Psoas muscle (tissue), 8 donors: Measurements from ENCODE around the gene EXOC7. TPM values are rescaled to one million over a fixed set of nuclear protein-coding genes. Genes with fewer than 3 reads are reported as not detected.

ENCODE experiments used
- ATAC-seq, 4 donors: fragments of 200-7000 bp; cut with Tn5 transposase; one replicate each; pipeline ENCODE4 v1.9.1; 2020; ENCODE audit warnings: moderate library complexity in 3 of 4, mild to moderate bottlenecking in 2 of 4
- DNase-seq, 2 donors: peaks; one replicate each; pipeline ENCODE4 v3.0.0-alpha.2; 2020
- H3K27ac ChIP-seq: fragments of 200-600 bp; one replicate; pipeline ENCODE4 v1.8.0; 2022
- H3K27me3 ChIP-seq, 3 donors: fragments of 200-600 bp in 1 of 3; one replicate each; pipeline versions ENCODE4 v1.6.1 to v1.8.0; 2013 to 2022; ENCODE audit warnings: low read length in 2 of 3, mild to moderate bottlenecking in 2 of 3, moderate library complexity in 1 of 3; ENCODE audit not compliant: insufficient read depth in 3 of 3
- H3K36me3 ChIP-seq, 2 donors: fragments of 200-600 bp in 1 of 2; one replicate each; pipeline versions ENCODE4 v1.6.1 to v1.8.0; 2013 to 2022; ENCODE audit warnings: low read depth in 1 of 2, mild to moderate bottlenecking in 1 of 2, moderate library complexity in 1 of 2; ENCODE audit not compliant: insufficient read depth in 1 of 2
- H3K4me1 ChIP-seq: fragments of 200-600 bp; one replicate; pipeline ENCODE4 v1.8.0; 2022
- H3K4me3 ChIP-seq: fragments of 200-600 bp; one replicate; pipeline ENCODE4 v1.8.0; 2022; ENCODE audit warnings: mild to moderate bottlenecking
- H3K9me3 ChIP-seq: fragments of 200-600 bp; one replicate; pipeline ENCODE4 v1.8.0; 2022
- CTCF ChIP-seq: fragments of 200-600 bp; IDR thresholded peaks from one replicate; pipeline ENCODE4 v1.8.0; 2022; ENCODE audit warnings: antibody characterized with exemption
- WGBS, 3 donors: extraction: QIAGEN DNeasy Blood & Tissue Kit; methylation state at CpG; one replicate each; pipeline versions ENCODE4 v1.1.6 to v1.1.7; 2013; 5-methylcytosine and 5-hydroxymethylcytosine counted together
- intact Hi-C, 2 donors: fragments of 100-400 bp; cut with DNase I; formaldehyde crosslinking; loops; one replicate each; pipeline versions ENCODE4 v1.11.0 to v1.14.2; 2022
- polyA plus RNA-seq, 3 donors: library from polyadenylated mRNA; stranded (reverse); fragments of 200-250 nt; gene quantifications; one replicate each; pipeline ENCODE4 v1.2.3, GENCODE V29; 2013
- total RNA-seq, 4 donors: library from RNA; stranded (reverse); fragmentation: NEBNext Ultra II Directional in 2 of 4; extraction: Animal tissue kit (Norgen Biotek cat#: 25700) in 2 of 4; gene quantifications; one replicate each; pipeline versions ENCODE4 v1.2.1 to v1.2.4, GENCODE V29; 2021 to 2023
- donor health status: healthy with polysubstance abuse.
- donor health status: DM: no; HTN: no; CAD: no; lungs with moderate emphysema.
- donor health status: Bipolar disorder and iron deficiency.
- donor health status: healthy.
- donor health status: DM: yes; HTN: yes; CAD: no.
- donor health status: DM: no; HTN: no; CAD: no.
- donor health status: DM: no; HTN: no; CAD: no.
- donor health status: DM: yes; HTN: yes; CAD: no.

Gene EXOC7
- total and polyA plus RNA-seq, 7 donors: 26.3 to 61.0 (median 56.0) TPM

- intact Hi-C loops: no loop called here
- Histone ChIP-seq H3K9me3 (no peaks in the 10 kb centered on the region), H3K4me1 (no peaks in the 10 kb centered on the region), H3K4me3 (no peak overlapping the region), H3K36me3 (peaks cover 5 to 98% of the 10 kb centered on the region in 2 donors), H3K27me3 (no peaks in the 10 kb centered on the region), H3K27ac (no peak overlapping the region)
- WGBS, 3 donors: 87 to 92% (median 87%) methylated on average over 25 of the region's 25 CpGs
- TF ChIP-seq CTCF: no peak
- no peak for DNase-seq
- no peak for ATAC-seq
Observed at GRCh38 chr17:76088868-76089576, 14.6 kb downstream of the EXOC7 start.

- intact Hi-C loops: no loop called here
- Histone ChIP-seq H3K27me3 (no peaks in the 10 kb centered on the region), H3K4me1 (no peaks in the 10 kb centered on the region), H3K27ac (no peak overlapping the region), H3K36me3 (peaks cover 5 to 98% of the 10 kb centered on the region in 2 donors), H3K4me3 (no peak overlapping the region), H3K9me3 (no peaks in the 10 kb centered on the region)
- ATAC-seq: no peak
- no peak for TF ChIP-seq CTCF
- 89 to 93% (median 91%) methylated on average over 24 to 25 of the region's 25 CpGs for WGBS, 3 donors
- DNase-seq: no peak
Observed at GRCh38 chr17:76088041-76088867, 15.3 kb downstream of the EXOC7 start.

- H3K9me3 ChIP-seq: no peaks in the 10 kb centered on the region
- no peak for TF ChIP-seq CTCF
- WGBS, 3 donors: 83 to 93% (median 88%) methylated on average over 8 to 11 of the region's 11 CpGs
- peaks cover 5 to 98% of the 10 kb centered on the region in 2 donors for H3K36me3 ChIP-seq
- intact Hi-C loops: no loop called here
- DNase-seq: no peak
- H3K4me3 ChIP-seq: no peak overlapping the region
- no peak for ATAC-seq
- no peak overlapping the region for H3K27ac ChIP-seq
- no peaks in the 10 kb centered on the region for H3K27me3 ChIP-seq
- no peaks in the 10 kb centered on the region for H3K4me1 ChIP-seq
Observed at GRCh38 chr17:76087531-76087930, 16.1 kb downstream of the EXOC7 start.

GRCh38 chr17:76086384-76086783 lies 17.2 kb downstream of the EXOC7 start:
- ATAC-seq: no peak
- intact Hi-C loops: no loop called here
- H3K27me3 ChIP-seq: no peaks in the 10 kb centered on the region
- 96 to 99% (median 96%) methylated on average over 7 to 9 of the region's 9 CpGs for WGBS, 3 donors
- peaks cover 5 to 92% of the 10 kb centered on the region in 2 donors for H3K36me3 ChIP-seq
- no peaks in the 10 kb centered on the region for H3K9me3 ChIP-seq
- H3K4me3 ChIP-seq: no peak overlapping the region
- H3K27ac ChIP-seq: no peak overlapping the region
- TF ChIP-seq CTCF: no peak
- DNase-seq: no peak
- H3K4me1 ChIP-seq: no peaks in the 10 kb centered on the region
